Cardiac muscle cell (in vitro differentiated cells and primary cell): ENCODE data around the gene ABCA7. TPM values are rescaled to one million over a fixed set of nuclear protein-coding genes. Genes with fewer than 3 reads are reported as not detected.

Source experiments
- DNase-seq, 2 donors: peaks; one replicate each; pipeline versions ENCODE4 v3.0.0 to v3.0.0-alpha.2; 2010 to 2017; ENCODE audit warnings: low read depth in 1 of 2, low spot score in 1 of 2
- H3K27ac ChIP-seq: fragments of 200-600 bp; sonication (generic); 2 replicates; pipeline ENCODE4 v1.5.1; 2016
- H3K27me3 ChIP-seq: fragments of 200-600 bp; sonication (generic); 2 replicates; pipeline ENCODE4 v1.6.0; 2016; ENCODE audit warnings: control low read depth
- H3K36me3 ChIP-seq: fragments of 200-600 bp; sonication (generic); 2 replicates; pipeline ENCODE4 v1.5.1; 2016; ENCODE audit warnings: control low read depth
- H3K4me1 ChIP-seq: fragments of 200-600 bp; sonication (generic); 2 replicates; pipeline ENCODE4 v1.8.1; 2017; ENCODE audit warnings: low read depth, mild to moderate bottlenecking, mixed run types
- H3K4me3 ChIP-seq: fragments of 200-600 bp; sonication (generic); 2 replicates; pipeline ENCODE4 v1.5.1; 2016; ENCODE audit warnings: mild to moderate bottlenecking
- H3K9me3 ChIP-seq: fragments of 200-600 bp; sonication (generic); 2 replicates; pipeline ENCODE4 v1.5.1; 2017; ENCODE audit warnings: low read depth, mild to moderate bottlenecking, control low read depth
- polyA plus RNA-seq: library from polyadenylated mRNA; unstranded; fragments of >200 nt; fragmentation: Nextera tagmentation; extraction: Ambion mirVana; gene quantifications from 2 replicates; pipeline ENCODE4 v1.2.1, GENCODE V29; 2016
- total RNA-seq: library from RNA; depleted of rRNA; stranded (reverse); fragments of >200 nt; gene quantifications from 2 replicates; pipeline ENCODE4 v1.2.3, GENCODE V29; 2016
- TF ChIP-seq, protein P1 (sequence below): IDR thresholded peaks from 2 replicates; pipeline ENCODE4 v1.5.1; 2012; ENCODE audit warnings: low read depth, mild to moderate bottlenecking, low read length

Gene ABCA7
- total and polyA plus RNA-seq, 2 experiments from 2014 or later: 44.0 to 60.4 TPM

- peak overlapping the region; percentile 36 for H3K27ac ChIP-seq
- H3K27me3 ChIP-seq: no peaks in the 10 kb centered on the region
- DNase-seq: no peak
- H3K9me3 ChIP-seq: no peaks in the 10 kb centered on the region
- H3K4me1 ChIP-seq: peaks cover 35% of the 10 kb centered on the region
- TF ChIP-seq, protein P1, sequence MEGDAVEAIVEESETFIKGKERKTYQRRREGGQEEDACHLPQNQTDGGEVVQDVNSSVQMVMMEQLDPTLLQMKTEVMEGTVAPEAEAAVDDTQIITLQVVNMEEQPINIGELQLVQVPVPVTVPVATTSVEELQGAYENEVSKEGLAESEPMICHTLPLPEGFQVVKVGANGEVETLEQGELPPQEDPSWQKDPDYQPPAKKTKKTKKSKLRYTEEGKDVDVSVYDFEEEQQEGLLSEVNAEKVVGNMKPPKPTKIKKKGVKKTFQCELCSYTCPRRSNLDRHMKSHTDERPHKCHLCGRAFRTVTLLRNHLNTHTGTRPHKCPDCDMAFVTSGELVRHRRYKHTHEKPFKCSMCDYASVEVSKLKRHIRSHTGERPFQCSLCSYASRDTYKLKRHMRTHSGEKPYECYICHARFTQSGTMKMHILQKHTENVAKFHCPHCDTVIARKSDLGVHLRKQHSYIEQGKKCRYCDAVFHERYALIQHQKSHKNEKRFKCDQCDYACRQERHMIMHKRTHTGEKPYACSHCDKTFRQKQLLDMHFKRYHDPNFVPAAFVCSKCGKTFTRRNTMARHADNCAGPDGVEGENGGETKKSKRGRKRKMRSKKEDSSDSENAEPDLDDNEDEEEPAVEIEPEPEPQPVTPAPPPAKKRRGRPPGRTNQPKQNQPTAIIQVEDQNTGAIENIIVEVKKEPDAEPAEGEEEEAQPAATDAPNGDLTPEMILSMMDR: no peak
- no peak overlapping the region for H3K4me3 ChIP-seq
- H3K36me3 ChIP-seq: peaks cover 11% of the 10 kb centered on the region
These were observed 22.6 kb upstream of the ABCA7 start for GRCh38 chr19:1017115-1017905.

GRCh38 chr19:1017906-1018305 is 22.0 kb upstream of the ABCA7 start:
- Histone ChIP-seq H3K27ac (peak overlapping the region; percentile 36), H3K9me3 (no peaks in the 10 kb centered on the region), H3K36me3 (peaks cover 9% of the 10 kb centered on the region), H3K4me3 (no peak overlapping the region), H3K4me1 (peaks cover 35% of the 10 kb centered on the region), H3K27me3 (no peaks in the 10 kb centered on the region)
- TF ChIP-seq, protein P1: no peak
- no peak for DNase-seq

GRCh38 chr19:1018393-1018792 is 21.5 kb upstream of the ABCA7 start:
- DNase-seq: no peak
- Histone ChIP-seq H3K36me3 (peaks cover 7% of the 10 kb centered on the region), H3K27ac (no peak overlapping the region), H3K4me3 (no peak overlapping the region), H3K27me3 (no peaks in the 10 kb centered on the region), H3K4me1 (peaks cover 35% of the 10 kb centered on the region), H3K9me3 (no peaks in the 10 kb centered on the region)
- TF ChIP-seq, protein P1: no peak

- H3K27ac ChIP-seq: no peak overlapping the region
- H3K36me3 ChIP-seq: peaks cover 1% of the 10 kb centered on the region
- H3K27me3 ChIP-seq: no peaks in the 10 kb centered on the region
- H3K4me3 ChIP-seq: peak overlapping the region; percentile 85
- H3K9me3 ChIP-seq: no peaks in the 10 kb centered on the region
- DNase-seq: no peak
- TF ChIP-seq, protein P1: no peak
- H3K4me1 ChIP-seq: peaks cover 35% of the 10 kb centered on the region
These were observed 20.8 kb upstream of the ABCA7 start for GRCh38 chr19:1018932-1019615.

DNA sequence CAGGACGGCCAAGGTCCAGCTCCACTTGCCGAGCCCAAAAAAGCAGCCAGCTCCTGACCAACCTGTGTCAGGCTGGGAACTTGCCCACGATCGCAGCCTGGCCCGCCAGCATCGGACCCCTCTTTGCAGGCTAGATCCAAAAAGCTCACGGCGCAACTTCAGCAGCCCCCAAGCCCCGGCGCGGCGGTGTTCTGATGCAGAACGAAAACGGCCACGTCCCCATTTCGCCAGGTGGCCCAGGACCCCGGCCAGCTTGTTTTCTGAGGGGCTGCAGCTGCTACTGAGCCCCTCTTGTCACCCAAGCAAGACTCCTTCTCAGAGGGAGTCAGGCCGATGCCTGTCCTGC is 20.3 kb upstream of the ABCA7 start:
- TF ChIP-seq, protein P1: no peak
- peaks cover 35% of the 10 kb centered on the region for H3K4me1 ChIP-seq
- DNase-seq: no peak
- H3K27ac ChIP-seq: no peak overlapping the region
- H3K27me3 ChIP-seq: no peaks in the 10 kb centered on the region
- H3K36me3 ChIP-seq: no peaks in the 10 kb centered on the region
- peak overlapping the region; percentile 85 for H3K4me3 ChIP-seq
- no peaks in the 10 kb centered on the region for H3K9me3 ChIP-seq
